IPS-NIHi7 (cell line): ENCODE data around the gene KCNJ10.
A peak's percentile ranks its signal among the peaks of the same experiment; 100 is the strongest.

Source experiments
- DNase-seq: peaks from one replicate; pipeline ENCODE4 v3.0.0; 2012; ENCODE audit warnings: mixed read lengths; ENCODE audit errors: extremely low spot score

Gene KCNJ10

DNA sequence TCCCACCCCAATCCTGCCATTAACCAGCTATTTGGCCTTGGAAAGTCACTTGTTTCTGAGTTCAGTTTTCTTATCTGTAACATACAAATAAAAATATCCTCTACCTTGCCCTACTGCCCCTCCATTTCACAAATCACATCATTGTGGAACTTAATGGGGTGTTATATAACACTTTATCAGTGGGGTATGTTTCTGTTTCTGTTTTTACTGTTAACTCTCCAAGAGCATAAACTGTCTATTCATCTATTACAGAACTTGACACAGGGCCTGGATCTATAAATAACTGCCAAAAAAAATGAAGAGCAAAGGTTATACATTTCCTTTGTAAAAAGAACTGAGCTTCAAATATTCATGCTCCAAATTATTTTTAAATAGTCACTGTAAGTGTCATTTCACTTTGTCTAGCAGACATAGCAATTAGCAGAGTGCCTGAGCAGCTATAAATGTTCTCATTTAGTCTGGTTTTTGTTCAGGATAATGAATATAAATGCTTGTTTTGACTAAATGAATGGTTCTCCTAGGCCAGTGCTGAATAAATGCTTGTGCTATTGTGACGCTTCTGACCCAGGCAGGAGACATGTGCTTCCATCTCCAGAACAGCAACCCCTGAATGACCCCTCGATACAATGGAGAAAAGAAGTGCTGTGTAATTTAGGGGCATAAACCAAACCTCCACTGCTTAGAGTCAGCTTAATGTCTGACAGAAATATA, 45.6 kb downstream of the KCNJ10 start:
- no peak for DNase-seq

- no peak for DNase-seq
Measured at GRCh38 chr1:160022330-160023310, 47.3 kb downstream of the KCNJ10 start.

DNA sequence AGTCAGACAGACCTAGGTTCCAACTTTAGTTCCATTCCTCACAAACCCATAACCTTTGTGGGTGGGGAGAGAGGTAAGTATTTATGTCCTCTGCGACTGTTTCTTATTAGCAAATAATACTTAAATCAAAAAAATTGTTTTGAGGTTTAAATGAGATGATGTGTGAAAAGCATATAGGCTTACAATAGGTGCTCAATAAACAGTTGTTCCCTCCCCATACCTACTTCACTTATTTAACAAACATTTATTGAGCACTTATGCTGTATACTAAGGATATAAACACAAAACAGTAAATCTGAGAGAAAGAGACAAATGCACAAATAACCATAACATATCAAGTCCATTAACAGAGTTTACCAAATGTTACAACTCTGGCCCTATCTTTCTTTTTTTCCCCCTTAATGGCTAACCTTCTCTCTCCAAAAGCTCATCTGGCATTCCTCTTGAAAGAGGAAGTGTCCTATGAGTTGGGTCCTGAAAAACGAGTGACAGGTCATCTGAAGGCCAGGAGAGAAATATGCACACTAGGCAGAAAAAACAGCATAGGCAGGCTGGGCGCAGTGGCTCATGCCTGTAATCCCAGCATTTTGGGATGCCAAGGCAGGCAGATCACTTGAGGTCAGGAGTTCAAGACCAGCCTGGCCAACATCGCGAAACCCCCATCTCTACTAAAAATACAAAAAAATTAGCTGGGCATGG, 48.4 kb downstream of the KCNJ10 start:
- no peak for DNase-seq

- no peak for DNase-seq
Measured at GRCh38 chr1:160020196-160020595, 49.8 kb downstream of the KCNJ10 start.

- DNase-seq: no peak
Measured at GRCh38 chr1:160018900-160019299, 51.1 kb downstream of the KCNJ10 start.

- no peak for DNase-seq
Measured at GRCh38 chr1:160018347-160018746, 51.6 kb downstream of the KCNJ10 start.

GRCh38 chr1:160017592-160017991, 52.4 kb downstream of the KCNJ10 start:
- DNase-seq: no peak

- no peak for DNase-seq
Measured at GRCh38 chr1:160011781-160012180, 58.2 kb downstream of the KCNJ10 start.

- DNase-seq: no peak
Measured at GRCh38 chr1:160009801-160010200, 60.2 kb downstream of the KCNJ10 start.

GRCh38 chr1:160009081-160009480, 60.9 kb downstream of the KCNJ10 start:
- DNase-seq: no peak

GRCh38 chr1:160007577-160008200, 62.3 kb downstream of the KCNJ10 start:
- DNase-seq: peak; percentile 53

GRCh38 chr1:160006312-160006940, 63.5 kb downstream of the KCNJ10 start:
- peak; percentile 87 for DNase-seq

- no peak for DNase-seq
Measured at GRCh38 chr1:160005070-160005469, 64.9 kb downstream of the KCNJ10 start.

GRCh38 chr1:160004425-160004824, 65.5 kb downstream of the KCNJ10 start:
- no peak for DNase-seq

DNA sequence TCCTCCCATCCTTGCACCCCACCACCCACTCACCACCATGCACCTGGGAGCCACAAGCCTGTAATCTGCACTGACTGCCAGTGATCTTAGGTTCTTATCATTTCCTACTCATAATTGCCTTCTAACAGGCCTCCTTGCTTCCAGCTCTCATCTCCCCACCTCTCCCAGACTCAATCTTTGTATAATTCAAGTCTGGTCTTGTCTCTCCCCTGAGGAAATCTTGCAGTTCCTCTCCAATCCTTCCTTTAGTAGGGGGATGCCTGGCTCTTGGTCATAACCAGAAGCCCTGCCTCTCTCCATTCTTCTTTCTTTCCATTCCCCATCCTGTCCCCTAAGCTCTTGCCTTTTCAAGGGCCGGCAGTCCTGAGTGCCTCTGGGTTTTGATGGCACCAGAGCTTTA, 66.0 kb downstream of the KCNJ10 start:
- DNase-seq: no peak

DNA sequence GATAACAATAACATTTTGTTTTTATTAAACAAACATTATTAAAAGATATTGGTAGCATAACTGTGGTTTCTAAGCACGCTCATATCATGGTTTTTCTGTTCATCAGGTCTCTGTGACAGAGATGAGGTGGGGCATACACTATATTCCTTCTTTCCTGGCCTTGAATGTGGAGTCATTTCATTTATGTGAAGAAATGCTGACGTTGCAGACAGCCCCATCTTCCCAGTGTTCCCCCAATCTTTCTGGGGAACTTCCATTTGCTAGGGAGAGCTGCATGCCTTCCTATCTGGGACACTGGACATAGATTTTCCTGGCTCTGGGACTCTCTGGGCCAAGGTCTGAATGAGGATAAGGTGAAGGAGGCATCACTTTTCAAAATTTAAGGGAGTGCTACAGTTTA, 68.5 kb downstream of the KCNJ10 start:
- no peak for DNase-seq

DNA sequence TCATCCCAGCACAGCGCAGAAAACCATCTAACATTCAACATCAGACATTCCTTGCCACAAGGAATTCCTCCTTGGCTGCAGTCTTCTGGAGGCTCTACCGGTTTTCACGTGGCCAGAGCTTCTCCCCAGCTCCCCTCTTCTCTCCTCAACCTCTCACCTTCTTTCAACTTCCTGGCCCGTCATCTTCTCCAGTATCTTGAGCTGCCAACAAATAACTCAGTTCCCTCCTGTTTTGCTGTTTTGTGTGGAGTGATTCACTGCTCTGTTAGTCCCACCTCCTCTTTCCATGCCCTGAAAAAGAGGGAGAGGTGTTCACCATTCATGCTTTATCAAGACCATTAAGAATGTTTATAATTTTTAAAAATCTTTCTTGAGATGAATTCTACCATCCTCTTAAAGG, 70.8 kb downstream of the KCNJ10 start:
- DNase-seq: no peak

GRCh38 chr1:159996653-159997052, 73.3 kb downstream of the KCNJ10 start:
- no peak for DNase-seq

GRCh38 chr1:159994896-159995295, 75.1 kb downstream of the KCNJ10 start:
- DNase-seq: no peak

GRCh38 chr1:159993911-159994310, 76.0 kb downstream of the KCNJ10 start:
- no peak for DNase-seq

DNA sequence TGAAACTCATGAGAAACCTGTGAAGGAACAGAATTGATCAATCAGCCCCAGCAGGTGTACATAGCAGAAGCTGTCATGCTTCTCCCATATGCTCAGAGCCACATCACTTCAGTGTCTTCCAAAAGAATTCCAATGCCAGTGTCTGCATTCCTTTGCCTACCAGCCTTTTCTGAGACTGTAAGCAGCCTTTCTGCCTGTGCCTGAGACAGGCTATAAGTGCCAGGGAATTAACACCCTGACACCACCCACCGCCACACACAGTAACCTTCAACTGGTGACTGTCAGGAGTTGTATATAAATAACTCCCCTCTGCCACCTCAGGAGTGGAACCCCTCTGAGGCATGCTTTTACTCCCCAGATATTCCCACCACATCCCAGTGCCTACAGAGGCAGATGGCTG, 77.8 kb downstream of the KCNJ10 start:
- no peak for DNase-seq
